ENCODE results near the gene SIM1. TPM values are rescaled to one million over a fixed set of nuclear protein-coding genes. Genes with fewer than 3 reads are reported as not detected.

SIM1 gene
- total and polyA plus RNA-seq, 2 of the 8 experiments (the other 6 are each of a cell fraction or from before 2014, with no cell fraction given) = 0.02 to 0.39 TPM

DNA sequence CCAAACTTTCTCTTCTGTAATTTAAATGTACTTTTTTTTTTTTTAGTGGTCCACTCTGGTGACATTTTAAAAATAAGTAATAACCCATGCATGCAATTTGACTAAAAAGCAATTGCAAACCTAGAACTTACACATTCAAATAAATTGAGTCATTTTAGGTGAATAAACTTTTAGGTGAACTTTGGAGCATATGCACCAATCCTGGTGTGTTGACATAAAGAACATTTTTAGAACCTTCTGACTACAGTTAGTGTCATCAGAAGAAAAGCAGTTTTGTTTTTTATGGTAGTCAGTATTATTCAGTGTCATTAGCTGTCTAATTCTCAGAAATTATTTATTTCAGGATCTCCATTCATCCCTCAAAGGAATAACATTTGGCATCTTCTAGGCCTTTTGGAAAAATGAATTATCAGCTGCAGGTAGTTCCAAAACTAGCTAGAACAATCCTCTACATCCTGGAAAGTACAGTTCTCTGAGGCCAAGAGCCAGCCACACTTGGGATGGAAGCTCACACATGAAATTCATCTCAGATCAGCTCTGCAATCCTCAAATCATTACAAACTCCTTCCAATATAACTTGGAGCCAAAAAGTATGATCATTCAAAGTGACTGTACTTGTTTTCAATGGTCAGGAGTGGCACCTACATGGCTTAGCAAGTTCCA, 38.5 kb upstream of the SIM1 start:
- Histone ChIP-seq H3K27ac (ENCODE audit: low read depth, low read length) (no peak overlapping the region), H2AK5ac (ENCODE audit: low read depth, low read length) (no peak overlapping the region), H3K36me3 (ENCODE audit: control insufficient read depth in 2 of 4, insufficient read depth in 4 of 4, low read length in 3 of 4) (no peaks in the 10 kb centered on the region), H3K27me3 (replicated peaks in 1 of 4; ENCODE audit: control insufficient read depth in 3 of 4, extremely low read depth in 1 of 4, insufficient read depth in 3 of 4, low read length in 3 of 4) (peaks cover 0 to 1% (median 0%) of the 10 kb centered on the region in 4 experiments; a peak in 1 of 7 replicates), H2BK20ac (ENCODE audit: low read length) (no peak overlapping the region), H3K4me1 (replicated peaks in 1 of 4; ENCODE audit: control insufficient read depth in 3 of 4, insufficient read depth in 4 of 4, low read length in 3 of 4) (no peaks in the 10 kb centered on the region), H2BK12ac (ENCODE audit: low read depth, low read length) (no peak overlapping the region), H3K4ac (replicated peaks; ENCODE audit: insufficient read length, low read depth, low read length) (no peak overlapping the region), H3K9me3 (ENCODE audit: insufficient read depth in 2 of 2, low read depth in 1 of 2, low read length in 1 of 2) (no peaks in the 10 kb centered on the region), H4K5ac (ENCODE audit: insufficient read length, low read depth, low read length) (no peak overlapping the region), H4K91ac (replicated peaks; ENCODE audit: insufficient read length, low read length) (no peak overlapping the region), H2BK15ac (ENCODE audit: low read length) (no peak overlapping the region), H3K4me2 (ENCODE audit: insufficient read depth in 1 of 2, low read depth in 2 of 2, low read length in 2 of 2) (no peak overlapping the region), H3K23ac (ENCODE audit: insufficient read length) (no peak overlapping the region), H3K18ac (ENCODE audit: extremely low read depth, low read length) (no peak overlapping the region), H2BK120ac (replicated peaks; ENCODE audit: low read depth, low read length) (no peak overlapping the region), H3K56ac (replicated peaks; ENCODE audit: insufficient read length, low read depth, low read length) (no peak overlapping the region), H2AFZ (ENCODE audit: low read length) (no peak overlapping the region), H3K79me1 (ENCODE audit: low read depth, low read length) (no peaks in the 10 kb centered on the region), H3K79me2 (ENCODE audit: control insufficient read depth in 1 of 2, insufficient read depth in 2 of 2, low read length in 2 of 2) (no peaks in the 10 kb centered on the region), H3K9ac (replicated peaks in 1 of 4; ENCODE audit: extremely low read depth in 1 of 4, low read depth in 3 of 4, low read length in 3 of 4) (no peak overlapping the region), H2BK5ac (ENCODE audit: low read depth, low read length) (no peak overlapping the region), H3K14ac (ENCODE audit: insufficient read length) (no peak overlapping the region), H4K8ac (ENCODE audit: extremely low read depth, insufficient read depth, low read length) (no peak overlapping the region), H3K4me3 (ENCODE audit: extremely low read depth in 1 of 4, insufficient read depth in 2 of 4, low read depth in 3 of 4, low read length in 4 of 4) (no peak overlapping the region), H3K23me2 (ENCODE audit: low read depth, low read length) (no peaks in the 10 kb centered on the region), H4K20me1 (replicated peaks in 1 of 2; ENCODE audit: control insufficient read depth in 1 of 2, insufficient read depth in 2 of 2, low read length in 2 of 2) (no peaks in the 10 kb centered on the region)
- ChIA-PET POLR2A (ENCODE audit: partially characterized antibody) (interaction anchor here (0.7 to 1.6 kb wide), 2 partner anchors 10 to 97 kb away, joined by 3 to 4 read pairs; no protein-coding TSS in a partner anchor), CTCF (ENCODE audit: partially characterized antibody) (interaction anchor here (0.8 to 1.3 kb wide), 5 partner anchors 161 to 826 kb away, joined by 3 to 6 read pairs (median 3); no protein-coding TSS in a partner anchor)
- TF ChIP-seq TEAD4 (IDR thresholded peaks at IDR 0.05; ENCODE audit: low read depth, low read length) (no peak), POU5F1 (IDR thresholded peaks at IDR 0.05; ENCODE audit: low read depth, low read length) (no peak), RAD21 (IDR thresholded peaks at IDR 0.05 in 1 of 2, conservative IDR thresholded peaks at IDR 0.05 in 1 of 2; ENCODE audit: low read depth in 2 of 2, low read length in 2 of 2) (no peak)
- TF ChIP-seq, protein P1, sequence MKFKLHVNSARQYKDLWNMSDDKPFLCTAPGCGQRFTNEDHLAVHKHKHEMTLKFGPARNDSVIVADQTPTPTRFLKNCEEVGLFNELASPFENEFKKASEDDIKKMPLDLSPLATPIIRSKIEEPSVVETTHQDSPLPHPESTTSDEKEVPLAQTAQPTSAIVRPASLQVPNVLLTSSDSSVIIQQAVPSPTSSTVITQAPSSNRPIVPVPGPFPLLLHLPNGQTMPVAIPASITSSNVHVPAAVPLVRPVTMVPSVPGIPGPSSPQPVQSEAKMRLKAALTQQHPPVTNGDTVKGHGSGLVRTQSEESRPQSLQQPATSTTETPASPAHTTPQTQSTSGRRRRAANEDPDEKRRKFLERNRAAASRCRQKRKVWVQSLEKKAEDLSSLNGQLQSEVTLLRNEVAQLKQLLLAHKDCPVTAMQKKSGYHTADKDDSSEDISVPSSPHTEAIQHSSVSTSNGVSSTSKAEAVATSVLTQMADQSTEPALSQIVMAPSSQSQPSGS (IDR thresholded peaks at IDR 0.05; ENCODE audit: low read length) = no peak
- no peak for DNase-seq (ENCODE audit: low read depth in 1 of 2, low spot score in 2 of 2)
- no peak for FAIRE-seq
